Left hindlimb (tissue), 1 donor: Measurements from ENCODE around the gene VAV2.

Experiments used
- DNase-seq: peaks from one replicate; pipeline ENCODE4 v3.0.0-alpha.2; 2018

The VAV2 gene

DNA sequence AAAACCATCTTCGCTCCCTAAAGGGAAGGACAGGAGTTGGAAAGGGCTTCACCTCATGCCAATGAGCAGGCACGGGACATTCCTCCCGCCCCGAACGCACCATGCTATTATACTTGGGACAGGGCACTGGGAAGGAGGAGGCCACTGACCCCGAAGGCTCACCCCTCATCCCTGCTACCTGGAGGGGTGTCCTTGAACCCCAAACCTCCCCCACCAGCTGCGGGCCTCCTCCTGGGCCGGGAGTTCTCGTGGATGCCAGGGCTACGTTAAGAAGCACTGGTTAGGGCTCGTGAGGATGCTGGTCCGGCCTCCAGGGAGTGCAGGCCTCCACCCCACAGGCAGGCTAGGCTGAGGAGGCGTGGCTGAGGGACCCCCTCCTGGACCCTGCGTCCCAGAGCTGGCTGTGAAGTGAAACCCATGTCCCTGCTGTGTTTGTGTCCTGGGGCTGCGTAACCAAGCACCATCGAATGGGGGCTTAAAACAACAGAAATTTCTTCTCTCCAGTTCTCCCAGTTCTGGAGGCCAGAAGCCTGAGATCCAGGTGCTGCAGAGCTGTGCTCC lies 142.9 kb downstream of the VAV2 start:
- DNase-seq: no peak

DNA sequence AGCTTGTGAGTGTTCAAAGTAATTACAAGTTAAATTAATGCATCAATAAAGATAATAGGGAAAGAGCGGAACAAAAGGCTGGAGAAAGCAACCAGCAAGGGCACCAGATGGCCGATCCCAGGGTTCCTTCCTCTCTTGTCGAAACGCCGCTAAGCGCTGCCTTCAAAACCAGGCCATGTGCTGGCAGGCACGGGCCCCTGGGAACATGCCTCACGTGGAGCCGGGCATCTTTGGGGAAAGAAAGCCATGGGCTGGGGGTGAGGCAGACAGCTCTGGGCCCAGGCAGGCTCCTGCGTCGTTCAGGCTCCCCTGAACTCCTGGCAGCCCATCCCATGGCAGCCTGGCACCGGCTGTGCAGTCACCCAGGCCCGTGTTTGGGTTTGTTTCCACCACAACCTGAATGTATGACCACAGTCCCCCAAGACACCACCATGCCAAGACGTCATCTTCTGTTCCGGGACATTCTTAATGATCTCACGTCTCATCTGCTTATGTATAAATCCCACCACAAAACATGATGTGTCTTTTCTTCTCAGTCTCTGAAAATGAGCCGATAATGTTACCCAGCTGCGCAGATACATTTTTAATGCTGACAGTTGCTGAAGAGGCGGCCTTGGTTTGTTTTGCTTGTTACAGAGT lies 143.5 kb downstream of the VAV2 start:
- no peak for DNase-seq

DNA sequence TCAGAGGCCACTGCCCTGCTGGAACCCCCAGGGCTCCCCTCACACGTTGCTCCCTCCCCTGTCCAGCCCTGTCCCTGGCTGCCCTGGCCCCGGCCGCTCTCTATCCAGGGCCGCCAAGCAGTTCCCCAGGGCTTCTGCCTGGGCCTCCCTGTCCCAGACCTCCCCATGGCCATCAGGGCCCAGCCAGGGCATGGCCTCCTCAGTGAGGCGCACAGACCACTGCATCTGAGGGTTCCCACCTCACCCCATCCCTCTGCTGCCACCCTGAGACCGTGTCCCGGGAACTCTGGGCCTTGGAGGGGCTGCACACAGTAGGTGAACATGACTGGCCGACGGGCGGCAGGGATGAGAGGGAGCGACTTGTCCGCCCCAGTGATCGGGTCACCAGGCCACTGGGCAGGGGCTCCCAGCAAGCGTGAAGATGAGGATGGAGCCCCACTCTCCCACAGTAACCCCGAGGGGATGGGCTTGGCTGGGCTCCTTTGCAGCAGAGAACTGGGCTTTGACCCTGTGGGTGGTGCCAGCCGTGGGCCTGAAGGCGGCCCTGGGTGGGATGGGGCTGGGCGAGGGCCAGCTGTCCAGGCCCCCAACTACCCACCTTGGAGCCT lies 145.5 kb downstream of the VAV2 start:
- no peak for DNase-seq

DNA sequence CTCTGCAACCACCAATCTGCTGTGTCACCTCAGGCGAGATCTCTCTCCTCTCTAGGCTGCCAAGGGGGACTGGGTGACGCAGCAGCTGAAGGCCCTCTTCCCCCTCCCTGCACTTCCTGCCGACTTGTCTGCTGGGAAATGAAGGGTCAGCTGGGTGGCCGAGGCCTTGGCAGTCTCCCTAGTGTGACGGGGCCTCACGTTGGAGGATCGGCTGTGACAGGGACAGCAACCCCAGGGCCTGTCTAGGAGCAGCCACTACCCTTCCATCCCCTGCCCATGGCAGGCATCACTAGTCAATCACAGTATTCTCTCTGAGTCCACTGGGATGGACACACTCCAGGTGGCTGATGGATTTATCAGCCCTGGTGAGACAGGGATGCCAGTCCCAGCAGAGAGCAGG lies 146.7 kb downstream of the VAV2 start:
- DNase-seq: peak; percentile 66

DNA sequence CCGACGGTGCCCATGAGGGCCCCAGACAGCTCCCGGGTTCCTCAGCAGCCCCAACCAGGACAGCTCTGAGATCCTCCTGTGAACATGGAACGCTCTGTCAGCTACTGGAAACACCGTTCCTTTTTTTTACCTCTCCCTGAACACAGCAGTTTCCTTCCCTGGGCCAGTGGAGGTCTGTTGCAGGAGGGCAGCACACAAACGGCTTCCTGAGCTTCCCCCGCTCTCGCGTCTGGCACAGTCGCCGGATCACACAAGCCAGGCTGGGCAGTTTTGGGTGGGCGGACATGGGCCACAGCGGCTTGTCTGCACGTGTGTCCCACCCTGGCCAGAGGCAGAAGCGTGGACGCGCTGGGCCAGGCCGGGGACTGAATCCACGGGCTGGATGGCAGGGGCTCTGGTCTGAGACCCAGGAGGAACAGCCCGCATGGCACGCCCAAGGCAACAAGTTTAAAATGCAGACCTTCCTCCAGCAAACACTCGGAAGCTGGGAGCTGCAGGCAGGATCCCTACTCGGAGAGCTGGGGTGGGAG lies 147.2 kb downstream of the VAV2 start:
- DNase-seq: no peak

DNA sequence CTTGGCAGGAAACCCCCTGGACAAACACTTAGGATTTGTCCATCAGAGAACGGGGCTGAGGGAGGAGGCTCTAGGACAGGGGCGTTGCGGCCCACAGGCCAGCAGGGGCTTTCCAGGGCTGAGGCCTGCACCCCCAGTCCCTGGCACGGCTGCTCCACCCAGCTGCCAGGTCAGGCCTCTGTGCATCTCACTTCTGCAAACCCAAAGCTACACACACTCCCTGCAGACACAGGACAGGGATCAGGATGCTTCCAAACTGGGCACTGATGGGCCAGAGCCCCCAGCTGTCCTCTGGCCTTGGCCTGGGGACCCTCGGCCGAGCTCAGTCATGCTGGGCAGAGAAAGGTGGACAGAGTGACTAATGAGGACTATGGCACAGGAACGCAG lies 147.7 kb downstream of the VAV2 start:
- DNase-seq: no peak

DNA sequence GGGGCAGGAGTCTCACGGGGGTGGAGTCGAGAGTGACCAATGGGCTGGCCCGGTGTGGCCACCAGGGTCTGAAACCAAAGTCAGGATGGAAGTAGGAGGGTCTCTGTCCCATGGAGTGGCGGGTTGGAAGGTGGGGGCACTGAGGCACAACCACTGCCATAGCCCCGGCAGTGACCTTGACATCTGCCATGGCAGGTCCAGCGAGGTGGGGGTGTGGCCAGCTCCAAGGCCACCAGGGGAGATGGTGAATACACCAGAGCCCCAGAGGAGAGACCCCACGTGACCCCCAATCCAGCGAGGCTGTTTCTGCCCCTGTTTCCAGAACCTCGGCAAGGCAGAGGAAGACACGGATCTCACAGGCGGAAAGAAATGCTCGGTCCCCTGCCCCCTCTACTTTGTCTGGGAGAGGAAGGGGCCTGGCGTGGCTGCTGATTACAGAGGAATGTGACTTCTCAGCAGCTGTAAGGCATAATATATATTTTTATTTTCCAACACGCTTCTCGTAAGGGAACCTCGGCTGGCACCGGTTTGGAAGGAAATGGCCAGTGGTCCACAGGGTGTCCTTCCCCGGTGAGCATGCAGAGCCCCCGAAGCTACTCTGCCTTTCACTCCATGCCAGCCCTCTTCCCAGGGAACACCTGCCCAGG lies 148.2 kb downstream of the VAV2 start:
- no peak for DNase-seq

DNA sequence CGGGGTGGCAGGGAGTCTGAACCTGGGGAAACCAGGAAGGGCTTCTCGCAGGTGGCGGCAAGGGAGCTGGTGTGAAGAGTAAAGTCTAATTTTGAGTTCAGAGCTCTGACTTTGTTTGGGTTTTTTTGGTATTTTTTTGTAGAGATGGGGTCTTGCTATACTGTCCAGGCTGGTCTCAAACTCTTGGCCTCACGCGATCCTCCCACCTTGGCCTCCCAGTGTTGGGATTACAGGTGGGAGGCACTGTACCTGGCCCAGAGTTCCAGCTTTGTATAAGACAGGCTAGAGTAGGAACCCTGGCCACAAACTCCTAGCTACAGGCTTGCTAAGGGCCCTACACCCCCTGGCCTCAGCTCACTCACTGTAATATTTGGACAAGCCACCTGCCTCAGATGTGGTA lies 148.9 kb downstream of the VAV2 start:
- DNase-seq: no peak

DNA sequence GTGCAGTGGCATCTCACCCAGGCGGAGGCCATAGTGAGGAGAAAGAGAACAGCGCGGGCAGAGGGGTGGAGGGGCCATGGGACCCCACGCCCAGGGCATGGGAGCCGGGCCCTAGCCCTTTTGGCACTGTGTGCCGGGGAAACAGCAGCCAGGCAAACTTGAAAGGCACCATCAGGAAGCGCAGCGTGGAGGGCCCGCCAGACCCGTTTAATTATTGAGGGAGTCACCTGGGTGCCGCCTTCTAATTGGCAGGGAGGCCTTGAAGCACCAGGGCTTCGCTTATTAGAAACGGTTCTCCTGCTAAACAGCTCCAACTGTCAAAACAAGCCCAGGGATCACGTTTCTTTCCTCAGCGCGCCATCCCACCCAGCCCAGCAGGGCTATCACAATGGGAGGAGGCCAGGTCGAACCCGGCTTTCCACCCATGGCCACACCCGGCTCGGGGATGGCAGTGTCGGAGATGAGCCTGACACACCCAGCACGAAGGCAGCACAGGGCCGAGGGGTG lies 149.3 kb downstream of the VAV2 start:
- DNase-seq: no peak

DNA sequence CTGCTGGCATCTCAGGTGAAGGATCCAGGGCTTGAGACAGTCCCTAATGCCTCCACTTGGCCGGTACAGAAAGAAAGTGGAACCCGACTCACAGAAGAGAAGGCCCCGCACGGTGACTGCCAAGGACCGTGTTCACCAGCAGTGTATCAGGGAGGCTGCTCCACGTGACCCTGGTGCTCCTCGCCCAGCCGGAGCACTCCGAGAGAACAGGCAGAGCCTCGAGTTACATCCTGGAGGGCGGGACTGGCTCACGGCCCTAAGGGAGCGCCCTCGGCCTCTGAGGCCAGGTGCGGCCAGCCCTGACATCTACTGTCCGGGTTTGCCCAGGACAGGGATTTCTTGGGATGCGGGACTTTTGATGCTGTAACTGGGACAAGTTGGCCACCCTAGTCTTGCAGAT lies 149.9 kb downstream of the VAV2 start:
- DNase-seq: no peak

DNA sequence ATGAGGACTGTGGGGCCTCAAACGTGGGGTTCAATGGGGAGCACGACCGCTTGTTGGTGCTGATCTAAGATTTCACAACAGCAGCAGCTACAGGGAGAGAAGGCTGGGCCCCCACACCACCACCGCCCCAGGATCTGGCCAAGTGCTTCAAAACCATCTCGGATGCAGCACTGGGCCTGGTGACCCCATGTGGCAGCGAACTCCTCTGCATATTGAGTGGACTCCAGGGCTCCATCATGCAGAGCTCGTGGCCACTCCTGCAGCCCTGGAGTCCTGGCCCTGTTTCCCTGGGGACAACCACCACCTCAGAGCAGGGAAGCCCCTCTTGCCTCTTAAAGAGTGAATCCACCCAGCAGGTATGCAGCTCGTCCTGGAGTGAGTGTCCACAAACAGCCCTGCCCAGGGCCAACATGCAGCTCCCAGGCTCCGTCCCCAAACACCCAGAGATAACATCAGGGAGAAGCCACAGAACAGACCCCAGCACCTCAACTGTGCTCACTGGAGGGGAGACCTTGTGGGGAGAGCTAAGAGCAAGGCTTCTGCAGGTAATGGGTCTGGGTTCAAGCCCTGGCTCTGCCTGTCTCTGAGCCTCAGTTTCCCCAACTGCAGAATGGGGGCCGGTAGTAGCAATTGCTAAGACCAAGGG lies 150.8 kb downstream of the VAV2 start:
- no peak for DNase-seq

DNA sequence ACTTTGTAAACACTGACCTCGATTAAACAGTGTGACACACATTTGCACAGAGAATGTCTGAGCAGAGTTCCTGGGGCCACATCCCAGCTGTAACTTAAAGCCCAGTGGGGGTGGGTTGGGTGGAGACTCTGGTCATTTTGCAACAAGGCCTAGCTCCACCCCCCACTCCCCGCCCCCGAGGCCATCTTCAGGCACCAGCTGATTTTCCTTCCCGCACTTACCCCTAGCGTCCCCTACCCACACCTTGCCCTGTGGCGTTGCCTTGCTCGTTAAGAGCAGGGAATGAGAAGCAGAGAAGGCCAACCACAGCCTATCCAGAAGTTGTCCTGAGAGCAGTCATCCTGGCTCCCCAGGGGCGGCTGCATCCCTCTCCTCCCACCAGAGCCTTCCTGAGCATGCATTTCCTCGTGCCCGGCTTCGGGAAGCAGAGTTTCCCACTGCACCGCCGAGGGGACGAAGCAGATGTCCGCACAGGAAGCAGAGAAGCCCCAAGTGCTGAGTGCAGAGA lies 152.2 kb downstream of the VAV2 start:
- peak; percentile 60 for DNase-seq

DNA sequence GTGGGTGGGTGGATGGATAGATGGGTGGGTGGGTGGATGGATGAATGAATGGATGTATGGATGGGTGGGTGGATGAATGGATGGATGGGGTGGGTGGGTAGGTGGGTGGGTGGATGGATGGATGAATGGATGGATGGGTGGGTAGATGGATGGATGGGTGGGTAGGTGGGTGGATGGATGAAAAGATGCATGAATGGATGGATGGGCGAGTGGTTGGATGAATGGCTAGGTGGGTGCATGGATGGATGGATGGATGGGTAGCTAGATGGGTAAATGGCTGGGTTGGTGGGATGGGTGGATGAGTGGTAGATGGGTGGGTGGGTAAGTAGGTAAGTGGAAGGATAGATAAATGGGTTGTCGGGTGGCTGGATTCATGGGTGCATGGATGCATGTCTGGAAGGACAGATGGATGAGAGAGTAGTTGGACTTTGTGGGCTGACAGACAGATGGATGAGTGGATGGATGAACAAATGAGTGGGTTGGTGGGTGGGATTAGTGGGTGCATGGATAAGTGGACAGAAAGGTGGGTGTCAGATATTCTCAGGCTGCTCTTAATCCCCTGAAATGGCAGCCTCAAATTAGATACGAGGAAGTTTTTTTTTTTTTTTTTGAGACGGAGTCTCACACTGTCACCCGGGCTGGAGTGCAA lies 153.1 kb downstream of the VAV2 start:
- DNase-seq: no peak

DNA sequence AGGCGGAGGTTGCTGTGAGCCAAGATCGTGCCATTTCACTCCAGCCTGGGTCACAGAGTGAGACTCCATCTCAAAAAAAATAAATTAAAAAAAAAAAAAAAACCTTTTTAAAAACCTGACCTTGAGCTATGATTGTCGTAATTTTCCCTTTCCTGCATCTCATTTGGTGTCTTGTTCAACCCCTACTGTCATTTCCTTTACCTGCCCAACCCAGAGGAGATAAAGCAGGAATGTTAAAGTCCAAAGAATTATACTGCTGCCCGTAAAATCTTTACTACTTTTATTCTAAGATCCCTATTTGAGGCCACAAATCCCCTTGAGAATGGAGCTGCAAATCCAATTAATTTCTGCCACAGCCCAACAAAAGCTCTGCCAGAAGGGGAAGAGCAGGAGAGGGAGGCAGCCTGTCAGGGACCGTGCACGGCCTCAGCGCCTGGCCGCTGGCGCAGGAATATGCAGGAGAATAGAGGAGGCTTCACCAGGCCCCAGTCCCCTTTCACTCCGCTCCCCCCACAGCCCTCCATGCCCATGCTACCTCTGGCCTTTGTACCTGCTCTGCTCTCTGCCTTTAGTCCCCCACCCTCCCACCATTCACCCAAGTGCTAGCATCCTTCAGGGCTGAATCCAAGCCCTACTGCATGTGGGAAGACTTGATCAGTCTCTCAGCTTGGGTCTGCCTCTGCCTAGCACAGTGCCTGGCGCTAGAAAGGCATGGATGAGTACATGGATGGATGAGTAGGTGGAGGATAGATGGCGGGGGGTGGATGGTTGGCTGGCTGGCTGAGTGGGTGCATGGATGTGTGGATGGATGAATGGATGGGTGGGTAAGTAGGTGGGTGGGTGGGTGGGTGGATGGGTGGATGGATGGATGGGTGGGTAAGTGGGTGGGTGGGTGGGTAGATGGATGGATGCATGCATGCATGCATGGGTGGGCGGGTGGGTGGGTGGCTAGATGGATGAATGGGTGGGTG lies 154.2 kb downstream of the VAV2 start:
- DNase-seq: no peak

DNA sequence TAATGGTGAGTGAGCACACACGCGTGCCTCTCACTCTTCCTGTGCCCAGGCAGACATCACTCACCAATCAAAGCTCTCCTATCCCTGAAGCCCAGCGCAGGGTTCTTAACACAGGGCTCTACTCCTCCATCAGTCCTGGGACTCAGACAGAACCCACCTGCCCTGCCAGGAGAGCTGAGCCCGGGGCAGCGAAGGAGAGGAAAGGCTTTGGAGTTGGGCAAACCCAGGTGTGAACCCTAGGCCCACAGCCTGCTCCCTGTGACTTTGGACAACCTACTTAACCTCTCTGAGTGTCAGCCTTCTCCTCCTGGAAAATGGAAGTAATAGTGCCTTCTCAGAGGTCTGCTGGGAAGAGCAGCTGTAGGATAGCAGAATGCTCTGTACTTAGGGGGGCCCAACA lies 155.3 kb downstream of the VAV2 start:
- no peak for DNase-seq

DNA sequence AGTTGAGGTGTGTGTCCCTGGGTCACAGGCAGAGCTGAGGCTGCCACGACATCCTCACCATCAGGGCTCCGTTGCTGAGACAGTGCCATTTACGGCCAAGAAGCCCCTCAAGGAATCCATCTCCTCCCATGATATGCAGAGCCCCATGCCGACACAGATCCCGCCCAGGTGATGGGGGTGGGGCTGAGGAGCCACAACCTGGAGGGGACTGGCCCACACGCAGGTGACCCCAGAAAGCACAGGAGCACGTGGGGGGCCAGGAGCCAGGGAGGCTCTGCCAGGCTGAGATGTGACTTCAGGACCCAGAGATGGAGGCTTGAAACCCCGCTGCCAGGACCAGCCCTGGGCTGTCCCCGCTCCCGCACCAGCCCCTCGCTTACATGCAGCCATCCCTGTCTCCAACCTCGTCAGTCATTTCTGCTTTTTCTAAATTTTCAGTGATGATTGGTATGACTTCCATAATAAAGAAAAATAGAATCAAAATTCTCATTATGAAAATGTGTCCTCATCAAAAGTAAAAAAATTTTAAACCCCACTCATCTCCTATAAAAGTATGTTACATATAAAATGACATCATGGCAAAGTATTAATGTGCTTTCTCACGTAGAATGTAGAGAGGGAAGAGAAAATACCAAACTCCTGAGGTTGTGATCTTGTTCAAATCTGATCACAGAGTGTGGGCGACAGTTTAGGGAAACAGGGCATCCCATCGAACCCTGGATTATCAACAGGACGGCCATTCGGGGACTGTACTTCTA lies 155.9 kb downstream of the VAV2 start:
- DNase-seq: no peak

DNA sequence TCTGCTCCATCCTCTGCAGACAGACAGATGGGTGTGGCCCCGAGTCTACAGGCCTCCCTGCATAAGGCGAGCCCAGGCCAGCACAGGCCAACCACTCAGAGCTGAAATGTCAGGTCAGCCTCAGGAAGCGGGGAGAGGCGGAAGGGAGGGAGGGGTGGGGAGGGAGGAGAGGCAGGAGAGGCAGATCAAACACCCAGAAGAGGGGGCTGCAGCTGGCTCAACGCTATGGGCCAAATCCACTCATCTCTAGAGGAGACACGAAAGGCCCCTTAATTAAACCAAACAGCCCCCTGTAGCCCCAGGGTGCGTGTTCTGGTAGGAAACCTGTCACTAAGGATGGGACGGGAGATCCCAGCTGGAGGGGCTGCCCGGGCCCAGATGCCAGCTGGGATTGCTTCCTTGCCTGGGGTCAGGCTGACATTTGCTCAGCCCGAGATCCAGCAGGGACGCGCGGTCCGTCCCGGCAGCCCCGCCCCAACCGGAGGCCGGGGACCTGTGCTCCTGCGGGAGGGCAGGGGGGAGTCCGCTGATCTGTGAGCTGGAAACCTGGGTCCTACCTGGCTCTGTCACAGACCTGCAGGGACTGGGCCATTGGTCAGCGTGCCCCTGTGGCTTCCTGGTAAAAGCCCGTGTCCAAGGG lies 156.7 kb downstream of the VAV2 start:
- DNase-seq: no peak

DNA sequence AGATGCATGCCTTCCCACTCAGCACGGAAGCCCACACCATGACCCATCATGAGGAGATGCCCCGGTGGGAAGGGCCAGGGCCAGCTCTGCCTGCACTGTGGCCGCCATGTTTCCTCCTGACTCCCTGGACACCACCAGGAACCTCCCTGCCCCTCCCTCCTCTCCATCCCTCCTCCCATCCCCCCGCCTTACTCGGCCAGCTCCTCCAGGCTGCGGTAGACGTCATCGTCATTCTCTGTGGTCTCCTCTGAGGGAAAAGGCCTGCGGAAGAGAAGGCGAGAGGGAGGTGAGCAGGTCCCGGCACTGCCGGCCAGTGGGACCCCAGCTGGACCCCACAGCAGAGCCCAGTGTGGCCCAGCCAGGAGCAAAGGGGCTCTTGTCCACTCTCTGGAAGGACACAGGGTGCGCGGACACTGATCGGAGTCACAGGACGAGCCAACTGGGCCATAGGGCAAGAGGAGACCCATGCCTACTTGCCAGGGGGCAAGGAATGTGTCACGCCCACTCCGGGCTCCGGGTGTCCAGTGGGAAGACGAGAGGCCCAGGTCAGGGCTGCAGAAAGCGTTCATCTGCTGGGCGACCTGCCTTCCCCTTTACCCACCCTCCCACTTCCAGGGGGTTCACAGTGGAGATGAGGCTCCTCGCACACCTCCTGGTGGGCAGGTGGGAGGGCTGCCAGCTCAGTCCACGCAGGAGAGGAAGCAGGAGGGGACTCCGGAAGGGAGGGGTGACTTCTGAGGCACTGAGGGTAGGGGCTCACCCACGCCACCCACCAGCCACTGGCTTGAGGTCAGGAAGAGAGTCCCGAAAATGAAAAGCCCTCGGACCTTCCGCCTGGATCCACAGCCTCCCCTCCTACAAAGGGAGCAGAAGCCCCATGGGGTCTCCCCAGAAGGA lies 157.8 kb downstream of the VAV2 start:
- no peak for DNase-seq
